HCT116 (cell line): ENCODE measurements around the gene AGTPBP1. TPM values are rescaled to one million over a fixed set of nuclear protein-coding genes. Genes with fewer than 3 reads are reported as not detected.

Experiments used
- ATAC-seq: fragments of 200-7000 bp; cut with Tn5 transposase; 2 replicates; pipeline ENCODE4 v1.9.1; 2020; ENCODE audit warnings: mild to moderate bottlenecking, moderate library complexity
- BruUV-seq: library from RNA; stranded (reverse); fragments of 400-500 nt; replicated peaks from 2 replicates; lab custom pipeline; 2021; lab: Mats Ljungman, UMichigan
- CTCF ChIA-PET: fragments of 300-600 bp; sonication (Branson Sonifier 250); formaldehyde crosslinking; loops from one replicate; lab custom pipeline; 2021; ENCODE audit warnings: antibody characterized with exemption; lab: Charles Lee
- POLR2A ChIA-PET: fragments of 300-600, 350-600 bp; sonication (Branson Sonifier 250); formaldehyde crosslinking; loops from one replicate; lab custom pipeline; 2021; ENCODE audit warnings: antibody characterized with exemption; lab: Charles Lee
- RAD21 ChIA-PET, 2 experiments: fragments of 300-600 bp; sonication (Branson Sonifier 250); formaldehyde crosslinking; loops; one replicate each; lab custom pipeline; 2023; ENCODE audit warnings: low total read pairs in 2 of 2; ENCODE audit not compliant: uncharacterized antibody in 2 of 2, unreplicated experiment in 2 of 2, low non-redundant PET in 1 of 2; lab: Charles Lee
- DNase-seq: peaks from one replicate; pipeline ENCODE4 v3.0.0-alpha.2; 2010; ENCODE audit warnings: low read depth, low spot score
- H2AFZ ChIP-seq: fragments of 200-600 bp; shearing (Covaris generic), sonication (generic); 2 replicates; pipeline ENCODE4 v1.6.1; 2017; ENCODE audit warnings: low read depth, mixed run types, mixed read lengths, antibody characterized with exemption, low read length; ENCODE audit not compliant: poor library complexity, severe bottlenecking
- H3K27ac ChIP-seq: 2 replicates; pipeline ENCODE4 v1.5.1; 2012; ENCODE audit warnings: low read depth, low read length
- H3K27me3 ChIP-seq: fragments of 200-600 bp; sonication (generic); 2 replicates; pipeline ENCODE4 v1.6.1; 2016; ENCODE audit warnings: mixed run types, low read length, mixed read lengths; ENCODE audit not compliant: insufficient read depth
- H3K36me3 ChIP-seq, 2 experiments: fragments of 200-500 bp in 1 of 2; fragments of 200-600 bp in 1 of 2; sonication (Bioruptor generic) in 1 of 2; sonication (generic) in 1 of 2; 2 replicates each; pipeline versions ENCODE4 v1.5.1 to v1.6.1; 2014 to 2016; ENCODE audit warnings: low read length in 2 of 2, inconsistent platforms in 1 of 2, mixed read lengths in 1 of 2, mixed run types in 1 of 2; ENCODE audit not compliant: insufficient read depth in 2 of 2, control insufficient read depth in 1 of 2
- H3K4me1 ChIP-seq, 2 experiments: fragments of 200-600 bp in 1 of 2; sonication (generic) in 1 of 2; 2 replicates each; pipeline versions ENCODE4 v1.5.1 to v1.6.1; 2012 to 2017; ENCODE audit warnings: low read length in 2 of 2, inconsistent platforms in 1 of 2, mild to moderate bottlenecking in 1 of 2, mixed read lengths in 1 of 2, mixed run types in 1 of 2, moderate library complexity in 1 of 2; ENCODE audit not compliant: insufficient read depth in 2 of 2, control insufficient read depth in 1 of 2
- H3K4me2 ChIP-seq: fragments of 200-600 bp; sonication (generic); 2 replicates; pipeline ENCODE4 v1.6.1; 2017; ENCODE audit warnings: mixed run types, low read length, mixed read lengths
- H3K4me3 ChIP-seq, 2 experiments: fragments of 200-600 bp in 1 of 2; sonication (generic) in 1 of 2; replicated peaks in 1 of 2; 2 replicates each; pipeline ENCODE4 v1.5.1; 2011 to 2016; ENCODE audit warnings: low read length in 2 of 2, control low read depth in 1 of 2, low read depth in 1 of 2, mild to moderate bottlenecking in 1 of 2, mixed read lengths in 1 of 2, mixed run types in 1 of 2
- H3K79me2 ChIP-seq: fragments of 200-600 bp; sonication (generic); 2 replicates; pipeline ENCODE4 v1.6.1; 2017; ENCODE audit warnings: mild to moderate bottlenecking, mixed run types, low read length, moderate library complexity, mixed read lengths; ENCODE audit not compliant: insufficient read depth
- H3K9ac ChIP-seq: fragments of 200-600 bp; sonication (generic); 2 replicates; pipeline ENCODE4 v1.6.1; 2016; ENCODE audit warnings: low read length, mixed read lengths
- H3K9me2 ChIP-seq: fragments of 200-600 bp; sonication (generic), shearing (Covaris generic); 2 replicates; pipeline ENCODE4 v1.6.1; 2017; ENCODE audit warnings: mixed run types, mild to moderate bottlenecking, moderate library complexity; ENCODE audit not compliant: insufficient read depth
- H3K9me3 ChIP-seq, 2 experiments: fragments of 200-500 bp in 1 of 2; fragments of 200-600 bp in 1 of 2; sonication (Bioruptor generic) in 1 of 2; sonication (generic) in 1 of 2; 2 replicates each; pipeline ENCODE4 v1.6.1; 2014 to 2017; ENCODE audit warnings: low read length in 2 of 2, mixed read lengths in 2 of 2, inconsistent platforms in 1 of 2, low read depth in 1 of 2, mild to moderate bottlenecking in 1 of 2, mixed run types in 1 of 2, moderate library complexity in 1 of 2; ENCODE audit not compliant: control insufficient read depth in 1 of 2, insufficient read depth in 1 of 2
- H4K20me1 ChIP-seq: fragments of 200-600 bp; sonication (generic), shearing (Covaris generic); 2 replicates; pipeline ENCODE4 v1.6.1; 2017; ENCODE audit warnings: mixed run types, mild to moderate bottlenecking, moderate library complexity; ENCODE audit not compliant: insufficient read depth
- YY1 ChIP-seq: IDR thresholded peaks from 2 replicates; pipeline ENCODE4 v1.6.1; 2011; ENCODE audit warnings: low read length, low read depth, moderate library complexity, mild to moderate bottlenecking; ENCODE audit not compliant: insufficient replicate concordance; ENCODE audit errors: extremely low read depth
- intact Hi-C: fragments of 100-400 bp; cut with micrococcal nuclease; formaldehyde crosslinking; loops from 2 replicates; pipeline ENCODE4 v1.10.0; 2022
- total RNA-seq: library from RNA; stranded (reverse); gene quantifications from one replicate; pipeline ENCODE4 v1.2.1, GENCODE V29; 2021; ENCODE audit not compliant: unreplicated experiment

AGTPBP1 gene
- total RNA-seq, 1 experiment from 2014 or later: 17.4 TPM

- Histone ChIP-seq H3K9ac (no peak overlapping the region), H3K4me3 (no peak overlapping the region), H3K27ac (no peak overlapping the region), H3K9me3 (no peaks in the 10 kb centered on the region), H3K27me3 (no peaks in the 10 kb centered on the region), H3K36me3 (no peaks in the 10 kb centered on the region), H3K4me1 (no peaks in the 10 kb centered on the region), H3K4me2 (no peak overlapping the region), H3K79me2 (no peaks in the 10 kb centered on the region), H2AFZ (no peak overlapping the region), H4K20me1 (no peaks in the 10 kb centered on the region), H3K9me2 (no peaks in the 10 kb centered on the region)
- CTCF ChIA-PET: no interaction called here
- ATAC-seq: no peak
- intact Hi-C loops: no loop called here
- RAD21 ChIA-PET: no interaction called here
- BruUV-seq: no TSS peak
- DNase-seq: no peak
- no peak for TF ChIP-seq YY1
- POLR2A ChIA-PET: no interaction called here
These were observed 240.3 kb downstream of the AGTPBP1 start for GRCh38 chr9:85501456-85501855.

Other genes with a start within 250 kb of the AGTPBP1 start
- gene NAA35, start 199.2 kb upstream of the AGTPBP1 start, total RNA-seq: 37.0 TPM